ENCODE data around the gene DAND5.

The DAND5 gene

GRCh38 chr19:13004273-13004672 is 34.9 kb downstream of the DAND5 start:
- Histone ChIP-seq H3K27ac (no peak overlapping the region), H3K9me3 (no peaks in the 10 kb centered on the region), H3K4me3 (ENCODE audit: low read depth in 1 of 2, low read length in 1 of 2) (no peak overlapping the region), H3K4me1 (ENCODE audit: control insufficient read depth in 1 of 2, insufficient read depth in 1 of 2, low read depth in 1 of 2, low read length in 1 of 2) (no peaks in the 10 kb centered on the region), H3K36me3 (no peaks in the 10 kb centered on the region), H3K27me3 (peaks cover 19% of the 10 kb centered on the region)
- TF ChIP-seq CTCF (IDR thresholded peaks at IDR 0.05), result no peak

- Histone ChIP-seq H3K27ac (no peak overlapping the region), H3K36me3 (no peaks in the 10 kb centered on the region), H3K4me1 (ENCODE audit: control insufficient read depth in 1 of 2, insufficient read depth in 1 of 2, low read depth in 1 of 2, low read length in 1 of 2) (no peaks in the 10 kb centered on the region), H3K9me3 (no peaks in the 10 kb centered on the region), H3K4me3 (ENCODE audit: low read depth in 1 of 2, low read length in 1 of 2) (no peak overlapping the region), H3K27me3 (peaks cover 28% of the 10 kb centered on the region)
- no peak for TF ChIP-seq CTCF (IDR thresholded peaks at IDR 0.05)
These were observed 35.9 kb downstream of the DAND5 start for GRCh38 chr19:13005253-13005652.

GRCh38 chr19:13005861-13006370 is 36.5 kb downstream of the DAND5 start:
- no peak overlapping the region for H3K4me3 ChIP-seq (ENCODE audit: low read depth in 1 of 2, low read length in 1 of 2)
- peaks cover 35% of the 10 kb centered on the region for H3K27me3 ChIP-seq
- no peak overlapping the region for H3K27ac ChIP-seq
- no peaks in the 10 kb centered on the region for H3K9me3 ChIP-seq
- no peak for TF ChIP-seq CTCF (IDR thresholded peaks at IDR 0.05)
- H3K36me3 ChIP-seq, result no peaks in the 10 kb centered on the region
- no peaks in the 10 kb centered on the region for H3K4me1 ChIP-seq (ENCODE audit: control insufficient read depth in 1 of 2, insufficient read depth in 1 of 2, low read depth in 1 of 2, low read length in 1 of 2)

GRCh38 chr19:13006431-13007281 is 37.3 kb downstream of the DAND5 start:
- Histone ChIP-seq H3K9me3 (no peaks in the 10 kb centered on the region), H3K27ac (no peak overlapping the region), H3K36me3 (no peaks in the 10 kb centered on the region), H3K27me3 (peaks cover 42% of the 10 kb centered on the region), H3K4me3 (ENCODE audit: low read depth in 1 of 2, low read length in 1 of 2) (no peak overlapping the region), H3K4me1 (ENCODE audit: control insufficient read depth in 1 of 2, insufficient read depth in 1 of 2, low read depth in 1 of 2, low read length in 1 of 2) (no peaks in the 10 kb centered on the region)
- no peak for TF ChIP-seq CTCF (IDR thresholded peaks at IDR 0.05)

- TF ChIP-seq CTCF (IDR thresholded peaks at IDR 0.05), result no peak
- Histone ChIP-seq H3K36me3 (no peaks in the 10 kb centered on the region), H3K27me3 (peaks cover 51% of the 10 kb centered on the region), H3K9me3 (no peaks in the 10 kb centered on the region), H3K4me3 (ENCODE audit: low read depth in 1 of 2, low read length in 1 of 2) (no peak overlapping the region), H3K27ac (no peak overlapping the region), H3K4me1 (ENCODE audit: control insufficient read depth in 1 of 2, insufficient read depth in 1 of 2, low read depth in 1 of 2, low read length in 1 of 2) (peaks cover 0 to 6% of the 10 kb centered on the region in 2 experiments)
These were observed 38.1 kb downstream of the DAND5 start for GRCh38 chr19:13007292-13008045.

Data from neutrophil (primary cell).